DMS 273 (cell line): ENCODE measurements around the gene ANXA1.
A peak's percentile ranks its signal among the peaks of the same experiment; 100 is the strongest.

Source experiments
- DNase-seq: peaks from one replicate; lab custom pipeline; 2025; ENCODE audit not compliant: unreplicated experiment; lab: John Stamatoyannopoulos, UW

ANXA1 gene, protein sequence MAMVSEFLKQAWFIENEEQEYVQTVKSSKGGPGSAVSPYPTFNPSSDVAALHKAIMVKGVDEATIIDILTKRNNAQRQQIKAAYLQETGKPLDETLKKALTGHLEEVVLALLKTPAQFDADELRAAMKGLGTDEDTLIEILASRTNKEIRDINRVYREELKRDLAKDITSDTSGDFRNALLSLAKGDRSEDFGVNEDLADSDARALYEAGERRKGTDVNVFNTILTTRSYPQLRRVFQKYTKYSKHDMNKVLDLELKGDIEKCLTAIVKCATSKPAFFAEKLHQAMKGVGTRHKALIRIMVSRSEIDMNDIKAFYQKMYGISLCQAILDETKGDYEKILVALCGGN

DNA sequence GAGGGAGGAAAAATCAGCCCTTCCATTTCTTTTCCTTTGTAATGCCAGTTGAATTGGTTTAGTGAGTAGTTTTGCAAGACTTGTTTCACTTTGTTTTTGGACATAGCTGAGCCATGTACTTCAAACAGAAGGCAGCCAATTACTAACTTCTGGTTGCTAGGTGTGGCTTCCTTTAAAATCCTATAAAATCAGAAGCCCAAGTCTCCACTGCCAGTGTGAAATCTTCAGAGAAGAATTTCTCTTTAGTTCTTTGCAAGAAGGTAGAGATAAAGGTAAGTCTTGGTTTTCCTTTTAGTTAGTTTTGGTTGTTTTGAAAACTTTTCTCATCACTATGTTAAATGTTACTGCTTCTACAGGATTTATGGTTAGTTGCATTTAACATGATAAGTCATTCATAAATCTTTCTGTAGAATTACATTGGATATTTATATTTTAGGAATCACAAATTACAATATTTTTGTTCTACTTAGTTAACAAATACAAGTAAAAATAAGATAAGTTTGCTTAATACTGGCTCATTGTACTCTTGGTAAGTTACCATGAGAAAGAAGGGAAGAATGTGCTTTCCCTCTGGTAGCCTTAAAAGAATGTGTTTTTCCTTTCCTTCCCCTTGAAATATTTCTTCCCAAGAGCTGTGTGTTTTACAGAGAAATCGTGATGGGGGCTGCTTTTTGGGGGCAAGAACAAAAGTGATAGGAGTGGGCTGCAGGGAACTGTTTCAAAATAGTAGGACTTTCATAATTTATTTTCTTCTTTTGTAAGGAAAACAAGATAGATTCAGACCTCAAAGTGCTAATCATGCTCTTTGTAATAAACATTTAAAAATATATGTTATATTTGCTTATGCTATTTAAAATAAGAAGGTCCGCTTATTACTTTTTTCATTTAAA, at the start of gene ANXA1:
ANXA1 (plus strand) TSS at position 213 of the 890 bp plus-strand sequence. CDS start 6,671 bp downstream, outside the sequence.
- DNase-seq, result peak; percentile 11

- no peak for DNase-seq
These were observed 47.3 kb upstream of the ANXA1 start for GRCh38 chr9:73104342-73104741.

- DNase-seq, result no peak
These were observed 46.7 kb upstream of the ANXA1 start for GRCh38 chr9:73104921-73105320.

DNA sequence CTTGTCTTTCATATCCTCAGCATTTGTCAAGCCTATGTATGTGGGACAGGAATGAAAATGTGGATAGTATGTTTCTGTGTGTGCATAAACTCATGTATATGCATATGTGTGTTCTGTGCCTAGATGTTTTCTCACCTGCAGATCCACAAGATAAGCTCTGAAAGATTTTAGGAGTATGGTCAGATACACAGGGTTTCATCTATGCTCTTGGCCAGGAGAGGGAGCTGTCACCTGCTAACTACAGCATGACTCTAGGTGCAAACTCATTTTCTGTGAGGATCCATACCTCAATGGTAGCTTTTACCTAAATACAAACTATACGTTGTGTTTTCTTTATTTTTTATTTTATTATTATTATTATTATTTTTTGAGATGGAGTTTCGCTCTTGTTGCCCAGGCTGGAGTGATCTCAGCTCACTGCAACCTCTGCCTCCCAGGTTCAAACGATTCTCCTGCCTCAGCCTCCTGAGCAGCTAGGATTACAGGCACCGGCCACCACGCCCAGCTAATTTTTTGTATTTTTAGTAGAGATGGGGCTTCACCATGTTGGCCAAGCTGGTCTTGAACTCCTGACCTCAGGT, 44.1 kb upstream of the ANXA1 start:
- DNase-seq, result peak; percentile 46

DNA sequence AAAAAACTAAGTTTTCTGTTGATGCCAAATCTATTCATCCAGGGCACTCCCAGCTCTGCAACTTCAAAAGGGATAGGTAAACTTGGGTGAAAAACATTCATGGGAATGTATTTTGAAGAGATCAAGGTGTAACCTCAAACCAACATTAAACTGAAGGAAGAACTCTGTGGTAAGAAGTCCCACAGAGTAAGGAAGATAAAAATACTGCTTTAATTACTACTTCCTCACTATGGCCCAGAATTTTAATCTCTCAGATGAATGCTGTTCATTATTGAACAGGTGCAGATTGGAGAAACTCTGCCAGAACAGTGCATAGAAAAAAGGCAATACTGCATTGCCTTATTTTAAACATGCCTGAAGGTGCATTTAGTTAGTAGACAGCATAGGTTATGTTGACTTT, 37.6 kb upstream of the ANXA1 start:
- no peak for DNase-seq

DNA sequence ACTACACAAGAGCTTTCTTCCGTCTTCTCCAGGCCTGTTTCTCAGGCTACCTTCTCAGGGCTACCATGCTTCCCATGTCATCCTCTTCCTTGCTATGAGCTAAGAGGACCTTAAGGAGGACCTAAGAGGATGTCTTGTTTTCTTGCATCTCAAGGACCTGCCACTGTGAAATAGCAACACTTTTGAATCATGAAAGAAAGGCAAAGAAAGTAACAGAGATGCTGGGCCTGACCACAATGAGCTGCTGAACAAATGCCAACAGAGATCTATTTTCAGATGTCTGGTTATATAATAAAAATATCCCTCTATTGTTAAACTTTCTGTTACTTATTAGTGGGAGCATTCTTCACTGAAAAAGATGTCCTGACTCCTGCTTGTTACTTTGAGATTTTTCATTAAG, 36.7 kb upstream of the ANXA1 start:
- DNase-seq, result no peak

DNA sequence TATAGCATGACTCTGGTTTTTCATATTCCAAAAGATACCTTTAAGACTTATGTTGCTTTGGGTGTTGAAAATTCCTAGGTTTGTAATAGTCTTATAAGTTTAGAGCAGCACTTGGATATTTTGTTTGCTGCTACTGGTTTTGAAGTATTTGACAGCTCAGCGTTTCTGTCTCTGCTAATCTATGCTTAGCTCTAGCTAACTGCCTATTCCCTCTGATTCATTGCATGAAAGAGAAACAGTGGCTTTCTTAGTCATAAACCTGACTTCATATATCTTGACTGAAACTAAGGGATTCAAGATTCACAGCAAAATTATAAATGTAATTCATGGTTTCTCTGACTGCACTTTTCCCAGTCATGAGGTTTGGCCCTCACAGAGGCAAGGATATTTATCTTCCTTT, 35.6 kb upstream of the ANXA1 start:
- DNase-seq, result no peak

DNA sequence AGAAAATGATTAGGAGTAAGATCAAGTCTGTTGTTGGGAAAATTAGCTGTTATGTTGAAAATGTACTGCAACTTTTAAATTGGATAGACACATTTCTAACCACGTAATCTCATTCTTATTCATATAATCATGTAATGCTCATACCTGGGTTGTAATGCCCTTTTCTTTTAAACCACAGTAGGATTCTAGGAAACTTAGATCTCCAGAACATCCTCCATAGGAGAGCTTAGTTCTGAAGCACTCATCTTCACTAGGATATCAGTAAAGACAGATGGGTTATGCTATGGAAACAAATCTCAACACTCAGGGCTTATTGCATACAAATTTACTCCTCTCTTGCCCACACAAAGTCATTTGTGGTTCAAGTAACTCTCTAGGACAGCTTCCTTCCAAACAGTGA, 34.8 kb upstream of the ANXA1 start:
- DNase-seq, result no peak

- DNase-seq, result no peak
These were observed 33.4 kb upstream of the ANXA1 start for GRCh38 chr9:73118286-73118685.

DNA sequence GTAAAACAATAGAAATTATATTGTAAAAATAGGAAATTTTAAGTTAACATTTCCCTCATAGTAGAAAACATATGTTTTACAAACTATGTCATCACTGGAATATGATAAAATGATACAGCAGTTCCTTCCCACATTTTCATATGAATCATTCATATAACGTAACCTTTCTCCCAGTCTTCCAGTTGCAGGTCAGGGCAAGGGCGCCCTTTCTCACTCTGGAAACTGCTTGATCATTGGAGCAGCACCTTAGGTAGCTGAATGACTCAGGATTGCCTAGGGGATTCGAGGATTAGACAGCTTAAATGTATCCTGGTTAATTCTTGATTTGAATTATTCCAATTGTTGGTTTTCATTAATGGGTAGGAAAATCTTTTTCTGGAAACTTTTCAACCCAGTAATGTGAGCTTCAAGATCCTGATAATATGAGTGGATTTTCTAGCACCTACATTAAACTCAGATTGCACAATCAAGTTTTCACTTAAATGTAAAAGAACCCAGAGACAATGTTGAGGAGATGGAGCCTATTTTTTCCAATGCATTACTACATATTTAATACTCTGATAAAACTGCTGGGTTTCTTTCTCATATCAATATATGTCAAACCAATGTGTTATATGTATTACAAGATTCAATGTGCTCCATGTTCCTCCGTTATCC, 32.6 kb upstream of the ANXA1 start:
- DNase-seq, result no peak

- DNase-seq, result no peak
These were observed 30.2 kb upstream of the ANXA1 start for GRCh38 chr9:73121375-73121935.

DNA sequence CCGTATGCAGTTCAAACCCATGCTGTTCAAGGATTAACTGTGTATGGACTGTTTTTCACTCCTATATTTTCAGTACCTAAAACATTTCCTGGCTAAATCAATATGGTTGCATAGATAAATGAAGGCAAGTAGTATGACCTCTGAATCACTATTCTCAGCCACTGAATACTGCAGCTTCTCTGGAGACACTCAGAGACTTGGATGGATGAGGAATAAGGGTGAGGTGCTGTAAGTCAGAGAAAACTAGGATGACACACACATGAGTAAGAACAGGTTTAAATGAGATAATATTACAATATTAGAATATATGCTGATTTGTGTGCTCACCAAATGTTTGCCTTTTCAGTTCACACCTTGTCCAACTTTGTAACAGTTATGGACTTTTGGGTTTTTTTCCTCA, 26.0 kb upstream of the ANXA1 start:
- DNase-seq, result no peak

GRCh38 chr9:73129941-73130685, 21.6 kb upstream of the ANXA1 start:
- DNase-seq, result no peak

DNA sequence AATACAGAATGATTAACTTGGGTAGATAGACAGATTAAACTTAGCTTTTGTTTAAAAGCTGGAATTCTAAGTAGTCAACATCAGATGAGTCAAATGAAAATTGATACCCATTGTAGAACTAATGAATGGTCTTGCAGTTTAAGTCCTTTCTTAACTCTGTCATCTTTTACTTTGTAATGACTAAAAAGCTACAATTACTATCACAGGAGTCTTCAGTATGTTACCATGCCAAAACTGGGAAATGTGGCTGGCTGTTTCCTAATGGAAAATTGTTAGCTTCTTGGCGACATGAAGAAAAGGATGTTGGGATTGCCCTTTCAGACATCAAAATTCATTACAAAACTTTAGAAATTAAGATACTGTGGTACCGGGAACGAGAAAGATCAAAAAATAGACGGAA, 20.2 kb upstream of the ANXA1 start:
- no peak for DNase-seq

DNA sequence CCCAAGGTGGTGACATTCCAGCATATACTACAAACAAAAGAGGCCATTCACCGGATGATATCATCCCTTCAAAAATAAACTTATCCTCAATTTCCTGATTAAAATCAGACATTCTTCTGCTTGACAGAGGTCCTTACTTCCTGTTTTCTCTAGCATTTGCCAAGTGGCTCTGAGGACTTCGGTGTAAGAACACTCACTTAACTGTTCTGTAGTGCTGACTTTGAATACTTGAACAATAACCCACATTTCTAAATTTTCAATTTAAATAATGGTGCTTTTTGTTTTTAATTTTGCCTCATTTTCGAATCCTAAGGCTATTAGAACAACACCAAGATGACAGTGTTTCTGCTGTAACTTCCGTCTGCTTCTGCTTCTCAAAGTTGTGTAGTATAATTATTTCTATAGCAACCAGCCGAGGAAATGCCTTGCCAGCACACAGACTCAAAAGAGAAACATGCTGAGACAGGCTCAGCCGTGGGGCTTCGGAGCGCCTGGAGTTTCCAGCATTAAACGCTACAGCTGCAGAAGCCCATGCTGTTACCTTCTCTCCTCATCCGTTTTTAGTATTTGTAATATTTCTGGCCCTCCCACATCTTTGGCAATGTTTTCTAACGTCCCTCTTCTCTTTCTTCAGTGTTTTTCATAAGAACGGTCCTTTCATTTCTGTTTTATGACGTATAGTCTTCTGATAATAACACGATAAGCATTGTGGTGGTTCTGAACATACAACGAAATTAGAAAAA, 19.5 kb upstream of the ANXA1 start:
- peak; percentile 88 for DNase-seq

DNA sequence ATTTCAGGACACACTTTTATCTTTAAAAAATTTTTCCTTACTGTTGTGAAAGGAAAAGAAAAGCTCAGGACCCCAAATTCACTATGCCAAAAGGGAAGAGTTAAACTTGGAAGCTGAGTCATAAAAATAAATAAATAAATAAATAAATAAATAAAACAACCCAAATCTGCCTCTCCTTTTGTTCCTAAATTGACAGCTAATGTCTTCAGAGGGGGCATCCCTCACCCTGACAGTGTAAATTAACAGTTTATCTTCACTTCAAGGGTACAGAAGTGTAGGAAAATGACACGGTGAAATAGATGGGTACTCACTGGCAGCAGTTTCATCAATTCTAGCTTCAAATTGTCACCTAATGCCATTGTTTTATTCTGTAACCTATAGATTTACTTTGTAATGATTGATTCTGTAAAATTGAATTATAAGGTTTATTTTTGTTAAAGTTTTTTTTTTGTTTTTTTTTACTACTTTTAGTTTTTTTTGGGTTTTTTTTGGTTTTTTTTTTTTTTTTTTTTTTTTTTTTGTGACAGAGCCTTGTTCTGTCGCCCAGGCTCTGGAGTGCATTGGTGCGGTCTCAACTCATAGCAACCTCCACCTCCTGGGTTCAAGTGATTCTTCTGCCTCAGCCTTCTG, 18.5 kb upstream of the ANXA1 start:
- peak; percentile 22 for DNase-seq

DNA sequence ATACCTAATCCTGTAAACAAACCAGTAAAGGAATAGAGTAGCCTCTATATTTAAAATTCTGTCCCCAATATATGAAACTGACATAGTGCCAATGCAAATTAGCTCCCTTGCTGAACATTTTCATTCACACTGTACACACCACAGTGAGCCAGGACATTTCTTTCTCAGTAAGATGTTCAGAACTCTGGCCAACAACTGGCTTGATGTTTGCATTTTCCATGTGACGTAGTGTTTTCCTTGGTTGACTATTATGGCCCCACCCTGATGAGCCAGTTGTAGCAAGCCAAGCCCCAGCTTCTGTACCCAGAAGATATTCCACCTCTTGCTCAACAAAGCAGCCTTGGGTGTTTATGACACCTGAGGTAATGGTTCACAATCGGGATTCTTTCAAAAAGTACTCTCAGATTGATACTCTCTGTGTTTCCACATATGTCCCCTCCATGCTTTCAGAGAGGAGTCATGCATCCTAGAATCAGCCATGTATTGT, 17.7 kb upstream of the ANXA1 start:
- DNase-seq, result no peak

GRCh38 chr9:73135394-73135793, 16.3 kb upstream of the ANXA1 start:
- no peak for DNase-seq

DNA sequence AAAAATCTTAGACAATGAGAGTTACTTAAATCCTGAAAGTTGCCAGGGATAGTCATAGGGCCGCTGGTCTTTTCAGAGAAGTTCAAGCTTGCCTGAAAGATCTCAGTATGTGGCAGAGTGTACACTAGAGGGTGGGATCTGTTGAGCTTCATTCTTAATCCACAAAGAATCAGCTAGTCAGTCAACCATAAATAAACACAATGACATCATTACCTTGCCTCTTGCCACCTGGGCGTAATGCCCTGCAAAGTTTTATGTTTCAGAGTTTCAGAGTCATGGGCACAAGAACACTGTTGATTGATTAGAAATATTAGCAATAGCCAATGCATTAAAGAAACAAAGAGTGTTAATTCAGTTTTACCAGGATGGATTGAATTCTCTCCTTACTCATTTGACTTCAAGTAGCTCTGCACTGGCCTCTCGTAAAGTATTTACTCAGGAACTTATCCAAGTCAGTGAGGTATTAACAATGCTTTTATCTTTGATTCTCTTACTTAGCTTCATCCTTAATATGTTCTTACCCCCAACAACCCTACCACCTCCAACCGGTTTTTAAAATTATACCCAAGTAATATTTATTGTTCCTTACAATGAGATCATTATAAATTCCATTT, 14.3 kb upstream of the ANXA1 start:
- peak; percentile 28 for DNase-seq
